ENCODE measurements around the gene HCN2.

HCN2 gene

GRCh38 chr19:643736-644135 lies 54.1 kb downstream of the HCN2 start:
- no peak for DNase-seq

- no peak for DNase-seq
Observed at GRCh38 chr19:644363-644762, 54.7 kb downstream of the HCN2 start.

- no peak for DNase-seq
Observed at GRCh38 chr19:644789-645188, 55.1 kb downstream of the HCN2 start.

GRCh38 chr19:645912-646778 lies 56.5 kb downstream of the HCN2 start:
- no peak for DNase-seq

- DNase-seq, result no peak
Observed at GRCh38 chr19:646779-647565, 57.3 kb downstream of the HCN2 start.

GRCh38 chr19:647566-648284 lies 58.0 kb downstream of the HCN2 start:
- DNase-seq, result no peak

GRCh38 chr19:648305-648704 lies 58.6 kb downstream of the HCN2 start:
- DNase-seq, result no peak

GRCh38 chr19:648904-649801 lies 59.5 kb downstream of the HCN2 start:
- DNase-seq, result no peak

- DNase-seq, result no peak
Observed at GRCh38 chr19:650121-650520, 60.4 kb downstream of the HCN2 start.

GRCh38 chr19:651114-651818 lies 61.6 kb downstream of the HCN2 start:
- DNase-seq, result no peak

- no peak for DNase-seq
Observed at GRCh38 chr19:651991-652390, 62.3 kb downstream of the HCN2 start.

- no peak for DNase-seq
Observed at GRCh38 chr19:652467-653389, 63.0 kb downstream of the HCN2 start.

- no peak for DNase-seq
Observed at GRCh38 chr19:653425-653824, 63.7 kb downstream of the HCN2 start.

GRCh38 chr19:655691-656090 lies 66.0 kb downstream of the HCN2 start:
- DNase-seq, result no peak

GRCh38 chr19:656751-657559 lies 67.3 kb downstream of the HCN2 start:
- DNase-seq, result no peak

GRCh38 chr19:657611-658010 lies 67.9 kb downstream of the HCN2 start:
- DNase-seq, result no peak

GRCh38 chr19:658059-658839 lies 68.6 kb downstream of the HCN2 start:
- no peak for DNase-seq

GRCh38 chr19:658916-659839 lies 69.5 kb downstream of the HCN2 start:
- DNase-seq, result no peak
